AG04450 (cell line): Measurements from ENCODE around the gene SLC13A4. TPM values are rescaled to one million over a fixed set of nuclear protein-coding genes. Genes with fewer than 3 reads are reported as not detected.

Experiments
- CTCF ChIA-PET: fragments of 300-600, 350-600 bp; formaldehyde crosslinking; extraction: SDS; loops from one replicate; lab custom pipeline; 2022; ENCODE audit warnings: antibody characterized with exemption, inconsistent platforms; lab: Charles Lee
- POLR2A ChIA-PET: fragments of 350-600 bp; formaldehyde crosslinking; extraction: SDS; loops from one replicate; lab custom pipeline; 2021; ENCODE audit warnings: antibody characterized with exemption, inconsistent platforms; lab: Yijun Ruan, JAX
- DNase-seq: peaks from one replicate; pipeline ENCODE4 v3.0.0-alpha.2; 2011; ENCODE audit warnings: low read depth, low spot score
- H3K27ac ChIP-seq: one replicate; pipeline ENCODE4 v1.5.1; 2012; ENCODE audit warnings: low read depth, low read length, control low read depth
- H3K27me3 ChIP-seq: one replicate; pipeline ENCODE4 v1.6.0; 2012; ENCODE audit warnings: low read length; ENCODE audit not compliant: control insufficient read depth, insufficient read depth
- H3K4me3 ChIP-seq: 2 replicates; pipeline ENCODE4 v1.5.1; 2011; ENCODE audit warnings: mild to moderate bottlenecking, low read depth, low read length, control low read depth
- H3K9me3 ChIP-seq: 2 replicates; pipeline ENCODE4 v1.5.1; 2012; ENCODE audit warnings: low read length; ENCODE audit not compliant: control insufficient read depth, insufficient read depth
- polyA plus RNA-seq: library from polyadenylated mRNA; depleted of rRNA; stranded (reverse); fragments of >200 nt; gene quantifications from 2 replicates; pipeline ENCODE4 v1.2.3, GENCODE V29; 2011; rRNA removed
- small RNA-seq: library from RNA; depleted of rRNA; stranded (forward); fragments of <200 nt; gene quantifications from one replicate; pipeline ENCODE3, GENCODE V24; 2012; ENCODE audit warnings: low read depth; ENCODE audit not compliant: insufficient read length
- TF ChIP-seq, protein P1 (sequence below): IDR thresholded peaks from 2 replicates; pipeline ENCODE4 v1.5.1; 2011; ENCODE audit warnings: low read depth, low read length, control low read depth, inconsistent platforms

The SLC13A4 gene
- polyA plus RNA-seq, 1 experiment, result 0.09 TPM

- CTCF ChIA-PET, result interaction anchor here (1.0 to 5.9 kb wide), 3 partner anchors 11 to 375 kb away, joined by 4 to 55 read pairs (median 4); no protein-coding TSS in a partner anchor
- POLR2A ChIA-PET, result no interaction called here
- Histone ChIP-seq H3K4me3 (no peak overlapping the region), H3K27ac (no peak overlapping the region), H3K9me3 (no peaks in the 10 kb centered on the region), H3K27me3 (no peaks in the 10 kb centered on the region)
- DNase-seq, result no peak
- TF ChIP-seq, protein P1, sequence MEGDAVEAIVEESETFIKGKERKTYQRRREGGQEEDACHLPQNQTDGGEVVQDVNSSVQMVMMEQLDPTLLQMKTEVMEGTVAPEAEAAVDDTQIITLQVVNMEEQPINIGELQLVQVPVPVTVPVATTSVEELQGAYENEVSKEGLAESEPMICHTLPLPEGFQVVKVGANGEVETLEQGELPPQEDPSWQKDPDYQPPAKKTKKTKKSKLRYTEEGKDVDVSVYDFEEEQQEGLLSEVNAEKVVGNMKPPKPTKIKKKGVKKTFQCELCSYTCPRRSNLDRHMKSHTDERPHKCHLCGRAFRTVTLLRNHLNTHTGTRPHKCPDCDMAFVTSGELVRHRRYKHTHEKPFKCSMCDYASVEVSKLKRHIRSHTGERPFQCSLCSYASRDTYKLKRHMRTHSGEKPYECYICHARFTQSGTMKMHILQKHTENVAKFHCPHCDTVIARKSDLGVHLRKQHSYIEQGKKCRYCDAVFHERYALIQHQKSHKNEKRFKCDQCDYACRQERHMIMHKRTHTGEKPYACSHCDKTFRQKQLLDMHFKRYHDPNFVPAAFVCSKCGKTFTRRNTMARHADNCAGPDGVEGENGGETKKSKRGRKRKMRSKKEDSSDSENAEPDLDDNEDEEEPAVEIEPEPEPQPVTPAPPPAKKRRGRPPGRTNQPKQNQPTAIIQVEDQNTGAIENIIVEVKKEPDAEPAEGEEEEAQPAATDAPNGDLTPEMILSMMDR, result no peak
Observed at GRCh38 chr7:135634191-135634878, 93.7 kb downstream of the SLC13A4 start.

Small RNA genes lying within 50 kb of the gene (small RNA-seq; reads per million reads assigned to genes)
- not detected for gene RNU6-1154P

Other genes starting within 250 kb of the SLC13A4 start
- gene CNOT4, start 218.1 kb downstream of the SLC13A4 start, polyA plus RNA-seq, result 15.8 and 17.0 TPM in 2 replicates
- gene NUP205, start 170.3 kb downstream of the SLC13A4 start, polyA plus RNA-seq, result 33.1 and 36.2 TPM in 2 replicates
- 39.3 and 48.2 TPM in 2 replicates for gene STMP1, start 65.7 kb downstream of the SLC13A4 start, polyA plus RNA-seq
- 5.5 TPM in 2 replicates for gene FAM180A, start 20.6 kb upstream of the SLC13A4 start, polyA plus RNA-seq
- 207 and 260 TPM in 2 replicates for gene MTPN, start 249.2 kb upstream of the SLC13A4 start, polyA plus RNA-seq